Measurements from ENCODE around the gene SRPK3. TPM values are rescaled to one million over a fixed set of nuclear protein-coding genes. Genes with fewer than 3 reads are reported as not detected.

The SRPK3 gene
- total and polyA plus RNA-seq, 4 donors, result 0.05 TPM; not detected in 3

GRCh38 chrX:153829799-153830639 lies 49.2 kb downstream of the SRPK3 start, which contains the start of gene PDZD4:
Gene PDZD4 (minus strand): TSS chrX:153830544. CDS start chrX:153830298, 246 bp downstream.
- TF ChIP-seq CTCF (IDR thresholded peaks at IDR 0.05; ENCODE audit: low read depth, low read length, missing input control) (no peak), YY1 (IDR thresholded peaks at IDR 0.05) (no peak), RAD21 (IDR thresholded peaks at IDR 0.05) (no peak), RXRA (IDR thresholded peaks at IDR 0.05) (no peak), FOXA1 (IDR thresholded peaks at IDR 0.05) (no peak), MAX (IDR thresholded peaks at IDR 0.05) (no peak), TAF1 (conservative IDR thresholded peaks at IDR 0.05) (no peak), GABPA (IDR thresholded peaks at IDR 0.05 in 1 of 2, conservative IDR thresholded peaks at IDR 0.05 in 1 of 2) (no peak), REST (IDR thresholded peaks at IDR 0.05) (no peak), HNF4A (conservative IDR thresholded peaks at IDR 0.05) (no peak), JUND (IDR thresholded peaks at IDR 0.05) (no peak), NR2F2 (IDR thresholded peaks at IDR 0.05) (no peak)
- Histone ChIP-seq H3K27ac (ENCODE audit: low read depth in 1 of 2, low read length in 2 of 2) (no peak within 1 kb of the TSS), H3K4me1 (ENCODE audit: control insufficient read depth in 4 of 4, insufficient read depth in 4 of 4, low read length in 3 of 4) (peaks cover 0 to 5% (median 2%) of the 10 kb centered on the region in 4 donors), H3K9ac (ENCODE audit: low read depth in 1 of 2, low read length in 2 of 2) (no peak within 1 kb of the TSS), H3K4me3 (ENCODE audit: low read depth in 1 of 3, low read length in 3 of 3) (peak within 1 kb of the TSS in 1 of 3 donors; percentile 56), H3K27me3 (ENCODE audit: control insufficient read depth in 4 of 4, insufficient read depth in 4 of 4, low read length in 3 of 4) (peaks cover 0 to 4% (median 0%) of the 10 kb centered on the region in 4 donors), H3K36me3 (ENCODE audit: control insufficient read depth in 4 of 4, insufficient read depth in 3 of 4, low read depth in 1 of 4, low read length in 3 of 4) (no peaks in the 10 kb centered on the region), H3K9me3 (ENCODE audit: control insufficient read depth in 4 of 4, low read length in 3 of 4) (no peaks in the 10 kb centered on the region)
- no peak for DNase-seq (ENCODE audit: low spot score)
- 3% methylated on average over 93 of the region's 97 CpGs for WGBS

GRCh38 chrX:153830640-153831428 lies 50.0 kb downstream of the SRPK3 start:
- no peaks in the 10 kb centered on the region for H3K36me3 ChIP-seq (ENCODE audit: control insufficient read depth in 4 of 4, insufficient read depth in 3 of 4, low read depth in 1 of 4, low read length in 3 of 4)
- no peak for TF ChIP-seq REST (IDR thresholded peaks at IDR 0.05)
- no peak for TF ChIP-seq SP1 (IDR thresholded peaks at IDR 0.05)
- TF ChIP-seq RAD21 (IDR thresholded peaks at IDR 0.05), result no peak
- no peak for TF ChIP-seq RXRA (IDR thresholded peaks at IDR 0.05)
- no peak for TF ChIP-seq GABPA (IDR thresholded peaks at IDR 0.05 in 1 of 2, conservative IDR thresholded peaks at IDR 0.05 in 1 of 2)
- no peak for TF ChIP-seq ATF3 (IDR thresholded peaks at IDR 0.05)
- no peak for TF ChIP-seq JUND (IDR thresholded peaks at IDR 0.05)
- no peak for TF ChIP-seq NR2F2 (IDR thresholded peaks at IDR 0.05)
- no peak for TF ChIP-seq TAF1 (conservative IDR thresholded peaks at IDR 0.05)
- TF ChIP-seq FOXA2 (IDR thresholded peaks at IDR 0.05), result no peak
- no peak overlapping the region for H3K27ac ChIP-seq (ENCODE audit: low read depth in 1 of 2, low read length in 2 of 2)
- H3K9ac ChIP-seq (ENCODE audit: low read depth in 1 of 2, low read length in 2 of 2), result no peak overlapping the region
- H3K4me3 ChIP-seq (ENCODE audit: low read depth in 1 of 3, low read length in 3 of 3), result peak overlapping the region in 1 of 3 donors; percentile 56
- no peaks in the 10 kb centered on the region for H3K9me3 ChIP-seq (ENCODE audit: control insufficient read depth in 4 of 4, low read length in 3 of 4)
- DNase-seq (ENCODE audit: low spot score), result no peak
- WGBS, result 4% methylated on average over 102 of the region's 102 CpGs
- peaks cover 0 to 4% (median 0%) of the 10 kb centered on the region in 4 donors for H3K27me3 ChIP-seq (ENCODE audit: control insufficient read depth in 4 of 4, insufficient read depth in 4 of 4, low read length in 3 of 4)
- peaks cover 0 to 5% (median 2%) of the 10 kb centered on the region in 4 donors for H3K4me1 ChIP-seq (ENCODE audit: control insufficient read depth in 4 of 4, insufficient read depth in 4 of 4, low read length in 3 of 4)

Data from liver (tissue), 9 donors.